HepG2 (cell line): ENCODE data around the gene PLA2G12A. TPM values are rescaled to one million over a fixed set of nuclear protein-coding genes. Genes with fewer than 3 reads are reported as not detected.

ENCODE experiments used
- ARID3A ChIP-seq: IDR thresholded peaks from 2 replicates; pipeline ENCODE4 v1.6.1; 2012; ENCODE audit warnings: low read depth, low read length, improper control_type of control experiment
- CC2D1A ChIP-seq: sonication (generic); formaldehyde crosslinking; IDR thresholded peaks from 2 replicates; pipeline ENCODE4 v1.8.1; 2023; ENCODE audit warnings: mild to moderate bottlenecking, missing genetic modification reagents
- CENPBD1 ChIP-seq: sonication (generic); formaldehyde crosslinking; IDR thresholded peaks from 2 replicates; pipeline ENCODE4 v1.8.0; 2022; ENCODE audit warnings: missing genetic modification reagents, low read depth, mild to moderate bottlenecking, borderline replicate concordance
- HOXD1 ChIP-seq: sonication (generic); formaldehyde crosslinking; IDR thresholded peaks from 2 replicates; pipeline ENCODE4 v1.5.0; 2020; ENCODE audit warnings: missing genetic modification reagents
- MYPOP ChIP-seq: sonication (generic); formaldehyde crosslinking; IDR thresholded peaks from 2 replicates; pipeline ENCODE4 v1.8.1; 2023; ENCODE audit warnings: mild to moderate bottlenecking, moderate library complexity, missing genetic modification reagents
- NFIB ChIP-seq: sonication (generic); formaldehyde crosslinking; IDR thresholded peaks from 2 replicates; pipeline ENCODE4 v1.9.0; 2021; ENCODE audit warnings: missing genetic modification reagents, mild to moderate bottlenecking, borderline replicate concordance
- NRL ChIP-seq: sonication (generic); formaldehyde crosslinking; IDR thresholded peaks from 2 replicates; pipeline ENCODE4 v1.5.0; 2020; ENCODE audit warnings: missing genetic modification reagents, mild to moderate bottlenecking, moderate library complexity, borderline replicate concordance
- PAWR ChIP-seq: sonication (generic); formaldehyde crosslinking; IDR thresholded peaks from 2 replicates; pipeline ENCODE4 v1.4.0; 2020; ENCODE audit warnings: missing genetic modification reagents, mild to moderate bottlenecking, borderline replicate concordance
- RELA ChIP-seq: sonication (generic); formaldehyde crosslinking; IDR thresholded peaks from 2 replicates; pipeline ENCODE4 v1.4.0; 2020; ENCODE audit warnings: missing genetic modification reagents
- ZC3H13 ChIP-seq: sonication (generic); formaldehyde crosslinking; IDR thresholded peaks from 2 replicates; pipeline ENCODE4 v1.8.1; 2023; ENCODE audit warnings: mild to moderate bottlenecking, missing genetic modification reagents, moderate library complexity
- ZNF143 ChIP-seq: sonication (generic); formaldehyde crosslinking; IDR thresholded peaks from 2 replicates; pipeline ENCODE4 v1.4.0; 2020; ENCODE audit warnings: missing genetic modification reagents
- ZNF17 ChIP-seq: sonication (generic); formaldehyde crosslinking; IDR thresholded peaks from 2 replicates; pipeline ENCODE4 v1.5.0; 2020; ENCODE audit warnings: mild to moderate bottlenecking, missing genetic modification reagents
- ZNF343 ChIP-seq: sonication (generic); formaldehyde crosslinking; IDR thresholded peaks from 2 replicates; pipeline ENCODE4 v1.4.0; 2020; ENCODE audit warnings: mild to moderate bottlenecking, missing genetic modification reagents
- ZNF550 ChIP-seq: sonication (generic); formaldehyde crosslinking; IDR thresholded peaks from 2 replicates; pipeline ENCODE4 v1.4.0; 2020; ENCODE audit warnings: mild to moderate bottlenecking, missing genetic modification reagents, borderline replicate concordance
- ZNF619 ChIP-seq: sonication (generic); formaldehyde crosslinking; IDR thresholded peaks from 2 replicates; pipeline ENCODE4 v1.4.0; 2020; ENCODE audit warnings: mild to moderate bottlenecking, missing genetic modification reagents
- polyA plus RNA-seq, 8 experiments: library from polyadenylated mRNA; depleted of rRNA in 3 of 8; stranded (reverse) in 7 of 8; unstranded in 1 of 8; fragments of >200 nt; fragmentation: Illumina TruSeq in 4 of 8; extraction: Trizol in 4 of 8; gene quantifications; 2 replicates each; pipeline versions ENCODE4 v1.2.1 to v1.2.3, GENCODE V29; 2011 to 2016; ENCODE audit warnings: low read depth in 4 of 8, missing spikeins in 1 of 8, mixed read lengths in 1 of 8; ENCODE audit not compliant: insufficient read depth in 1 of 8
- total RNA-seq, 5 experiments: library from RNA; depleted of rRNA; stranded (reverse); fragments of >200 nt; fragmentation: Illumina TruSeq; extraction: Trizol; gene quantifications; 2 replicates each; pipeline ENCODE4 v1.2.3, GENCODE V29; 2016; ENCODE audit warnings: low read depth in 1 of 5
- TF ChIP-seq, protein P1 (sequence below), 2 experiments: fragments of 450-650 bp in 1 of 2; sonication (generic) in 1 of 2; formaldehyde crosslinking; IDR thresholded peaks; 2 replicates each; pipeline versions ENCODE4 v1.5.0 to v1.8.0; 2020 to 2022; ENCODE audit warnings: mild to moderate bottlenecking in 1 of 2, missing genetic modification reagents in 1 of 2
- TF ChIP-seq, protein P2 (sequence below): sonication (generic); formaldehyde crosslinking; IDR thresholded peaks from 2 replicates; pipeline ENCODE4 v1.4.0; 2020; ENCODE audit warnings: mild to moderate bottlenecking, missing genetic modification reagents
- TF ChIP-seq, protein P3 (sequence below): sonication (generic); formaldehyde crosslinking; IDR thresholded peaks from 2 replicates; pipeline ENCODE4 v1.4.0; 2020; ENCODE audit warnings: missing genetic modification reagents, borderline replicate concordance

Gene PLA2G12A
- total and polyA plus RNA-seq, 2 of the 13 experiments (the other 11 are each of a cell fraction or from before 2014, with no cell fraction given) = 61.2 to 64.0 TPM

DNA sequence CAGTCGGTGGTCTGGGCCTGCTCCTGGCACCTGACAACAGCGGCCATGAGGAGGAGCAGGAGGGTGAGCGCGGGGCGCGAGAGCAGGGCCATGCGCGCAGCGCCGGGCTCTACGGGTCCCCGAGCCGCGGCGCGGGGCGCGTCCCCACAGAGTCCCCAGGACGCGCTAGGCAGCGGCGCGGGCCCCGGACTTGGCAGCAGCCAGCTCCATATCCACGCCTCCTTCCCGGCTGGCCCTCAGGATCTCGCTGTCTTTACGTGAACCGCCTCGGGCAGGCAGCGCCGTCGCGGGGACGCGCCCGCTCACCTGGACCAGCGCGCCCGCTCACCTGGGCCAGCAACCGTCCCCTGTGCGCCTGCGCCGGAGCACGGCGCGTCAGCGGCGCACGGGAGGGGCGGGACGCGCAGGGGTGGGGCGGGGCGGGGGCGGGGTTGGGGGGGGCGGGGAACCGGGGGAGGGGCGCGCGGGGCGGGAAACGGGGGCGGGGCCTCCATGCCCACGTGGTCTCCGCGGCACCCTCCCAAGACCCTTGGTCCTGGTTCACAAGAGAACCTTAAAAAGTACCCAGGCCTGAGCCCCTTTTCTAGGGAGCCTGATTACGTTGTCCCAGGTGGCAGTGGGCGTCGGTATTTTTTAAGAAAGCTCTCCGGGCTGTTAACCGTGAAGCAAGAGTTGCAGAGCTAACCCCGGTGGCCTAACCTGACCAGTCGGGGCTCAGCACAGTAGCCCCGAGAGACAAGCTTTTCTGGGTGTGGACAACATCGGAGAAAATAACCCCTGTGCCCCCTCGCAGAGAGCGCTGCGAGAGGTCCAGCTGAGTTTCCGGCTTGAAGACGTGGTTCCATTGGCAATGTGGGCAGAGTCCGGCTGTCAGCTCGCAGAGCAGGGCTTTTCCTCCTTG is at the start of gene PLA2G12A (continued):
- peak; percentile 90 for TF ChIP-seq ZC3H13 (CRISPR knock-in tag)
- TF ChIP-seq HOXD1 (CRISPR knock-in tag) = 0 out of 2 replicates have a peak, but pooled peaks have one; percentile 16
- no peak for TF ChIP-seq CC2D1A
- peak; percentile 95 for TF ChIP-seq MYPOP (CRISPR knock-in tag)
- TF ChIP-seq, protein P1, sequence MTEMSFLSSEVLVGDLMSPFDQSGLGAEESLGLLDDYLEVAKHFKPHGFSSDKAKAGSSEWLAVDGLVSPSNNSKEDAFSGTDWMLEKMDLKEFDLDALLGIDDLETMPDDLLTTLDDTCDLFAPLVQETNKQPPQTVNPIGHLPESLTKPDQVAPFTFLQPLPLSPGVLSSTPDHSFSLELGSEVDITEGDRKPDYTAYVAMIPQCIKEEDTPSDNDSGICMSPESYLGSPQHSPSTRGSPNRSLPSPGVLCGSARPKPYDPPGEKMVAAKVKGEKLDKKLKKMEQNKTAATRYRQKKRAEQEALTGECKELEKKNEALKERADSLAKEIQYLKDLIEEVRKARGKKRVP (CRISPR knock-in tag; IDR thresholded peaks at IDR 0.05) = peak in 1 of 2 experiments; percentile 21; a peak in 1 of 4 replicates
- TF ChIP-seq ZNF143 (CRISPR knock-in tag) = 0 out of 2 replicates have a peak, but pooled peaks have one; percentile 17
- TF ChIP-seq ZNF343 (CRISPR knock-in tag) = no peak
- TF ChIP-seq RELA (CRISPR knock-in tag) = no peak
- TF ChIP-seq CENPBD1 (CRISPR knock-in tag) = no peak
- TF ChIP-seq ZNF619 (CRISPR knock-in tag) = peak; percentile 83
- TF ChIP-seq, protein P2, sequence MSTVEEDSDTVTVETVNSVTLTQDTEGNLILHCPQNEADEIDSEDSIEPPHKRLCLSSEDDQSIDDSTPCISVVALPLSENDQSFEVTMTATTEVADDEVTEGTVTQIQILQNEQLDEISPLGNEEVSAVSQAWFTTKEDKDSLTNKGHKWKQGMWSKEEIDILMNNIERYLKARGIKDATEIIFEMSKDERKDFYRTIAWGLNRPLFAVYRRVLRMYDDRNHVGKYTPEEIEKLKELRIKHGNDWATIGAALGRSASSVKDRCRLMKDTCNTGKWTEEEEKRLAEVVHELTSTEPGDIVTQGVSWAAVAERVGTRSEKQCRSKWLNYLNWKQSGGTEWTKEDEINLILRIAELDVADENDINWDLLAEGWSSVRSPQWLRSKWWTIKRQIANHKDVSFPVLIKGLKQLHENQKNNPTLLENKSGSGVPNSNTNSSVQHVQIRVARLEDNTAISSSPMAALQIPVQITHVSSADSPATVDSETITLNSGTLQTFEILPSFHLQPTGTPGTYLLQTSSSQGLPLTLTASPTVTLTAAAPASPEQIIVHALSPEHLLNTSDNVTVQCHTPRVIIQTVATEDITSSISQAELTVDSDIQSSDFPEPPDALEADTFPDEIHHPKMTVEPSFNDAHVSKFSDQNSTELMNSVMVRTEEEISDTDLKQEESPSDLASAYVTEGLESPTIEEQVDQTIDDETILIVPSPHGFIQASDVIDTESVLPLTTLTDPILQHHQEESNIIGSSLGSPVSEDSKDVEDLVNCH (CRISPR knock-in tag) = no peak
- no peak for TF ChIP-seq PAWR
- no peak for TF ChIP-seq ZNF17 (CRISPR knock-in tag)
- no peak for TF ChIP-seq ZNF550
- no peak for TF ChIP-seq NFIB (CRISPR knock-in tag)
- TF ChIP-seq, protein P3, sequence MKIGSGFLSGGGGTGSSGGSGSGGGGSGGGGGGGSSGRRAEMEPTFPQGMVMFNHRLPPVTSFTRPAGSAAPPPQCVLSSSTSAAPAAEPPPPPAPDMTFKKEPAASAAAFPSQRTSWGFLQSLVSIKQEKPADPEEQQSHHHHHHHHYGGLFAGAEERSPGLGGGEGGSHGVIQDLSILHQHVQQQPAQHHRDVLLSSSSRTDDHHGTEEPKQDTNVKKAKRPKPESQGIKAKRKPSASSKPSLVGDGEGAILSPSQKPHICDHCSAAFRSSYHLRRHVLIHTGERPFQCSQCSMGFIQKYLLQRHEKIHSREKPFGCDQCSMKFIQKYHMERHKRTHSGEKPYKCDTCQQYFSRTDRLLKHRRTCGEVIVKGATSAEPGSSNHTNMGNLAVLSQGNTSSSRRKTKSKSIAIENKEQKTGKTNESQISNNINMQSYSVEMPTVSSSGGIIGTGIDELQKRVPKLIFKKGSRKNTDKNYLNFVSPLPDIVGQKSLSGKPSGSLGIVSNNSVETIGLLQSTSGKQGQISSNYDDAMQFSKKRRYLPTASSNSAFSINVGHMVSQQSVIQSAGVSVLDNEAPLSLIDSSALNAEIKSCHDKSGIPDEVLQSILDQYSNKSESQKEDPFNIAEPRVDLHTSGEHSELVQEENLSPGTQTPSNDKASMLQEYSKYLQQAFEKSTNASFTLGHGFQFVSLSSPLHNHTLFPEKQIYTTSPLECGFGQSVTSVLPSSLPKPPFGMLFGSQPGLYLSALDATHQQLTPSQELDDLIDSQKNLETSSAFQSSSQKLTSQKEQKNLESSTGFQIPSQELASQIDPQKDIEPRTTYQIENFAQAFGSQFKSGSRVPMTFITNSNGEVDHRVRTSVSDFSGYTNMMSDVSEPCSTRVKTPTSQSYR = no peak; the same call in 1 of the 2 replicates
- no peak for TF ChIP-seq ARID3A
- peak; percentile 51; the same call in 1 of the 2 replicates for TF ChIP-seq NRL (CRISPR knock-in tag)
